Kidney (tissue), 14 donors: Measurements from ENCODE around the gene ABHD12. TPM values are rescaled to one million over a fixed set of nuclear protein-coding genes. Genes with fewer than 3 reads are reported as not detected.

Experiments
- DNase-seq, 5 donors: peaks; one replicate each; pipeline ENCODE4 v3.0.0-alpha.2; 2013 to 2020
- FAIRE-seq: peaks from 2 replicates; lab custom pipeline; 2012; peaks lifted over from hg19 to GRCh38; lab: Jason Lieb, UNC
- H3K27ac ChIP-seq, 2 donors: one replicate each; pipeline ENCODE4 v1.7.0; 2013; ENCODE audit warnings: low read depth in 2 of 2, low read length in 2 of 2, inconsistent platforms in 1 of 2
- H3K27me3 ChIP-seq: one replicate; pipeline ENCODE4 v1.7.1; 2013; ENCODE audit warnings: low read length, inconsistent platforms; ENCODE audit not compliant: control insufficient read depth, insufficient read depth
- H3K36me3 ChIP-seq, 3 donors: one replicate each; pipeline versions ENCODE4 v1.7.0 to v1.7.1; 2013; ENCODE audit warnings: low read length in 3 of 3, control low read depth in 1 of 3, inconsistent platforms in 1 of 3; ENCODE audit not compliant: insufficient read depth in 3 of 3, control insufficient read depth in 2 of 3
- H3K4me1 ChIP-seq, 3 donors: one replicate each; pipeline versions ENCODE4 v1.7.0 to v1.7.1; 2013; ENCODE audit warnings: low read length in 3 of 3, inconsistent platforms in 1 of 3, low read depth in 1 of 3; ENCODE audit not compliant: control insufficient read depth in 2 of 3, insufficient read depth in 2 of 3
- H3K4me3 ChIP-seq, 3 donors: one replicate each; pipeline versions ENCODE4 v1.7.0 to v1.8.1; 2013; ENCODE audit warnings: low read length in 3 of 3, control low read depth in 1 of 3, inconsistent platforms in 1 of 3
- H3K9ac ChIP-seq, 3 donors: one replicate each; pipeline versions ENCODE4 v1.7.0 to v1.7.1; 2013; ENCODE audit warnings: low read length in 3 of 3, control low read depth in 1 of 3, inconsistent platforms in 1 of 3
- H3K9me3 ChIP-seq, 3 donors: one replicate each; pipeline versions ENCODE4 v1.7.0 to v1.7.1; 2013; ENCODE audit warnings: low read length in 3 of 3, control low read depth in 1 of 3, inconsistent platforms in 1 of 3; ENCODE audit not compliant: control insufficient read depth in 2 of 3, insufficient read depth in 1 of 3
- intact Hi-C: fragments of 100-400 bp; cut with DNase I; formaldehyde crosslinking; loops from one replicate; pipeline ENCODE4 v1.11.1; 2022
- polyA plus RNA-seq: library from polyadenylated mRNA; stranded (reverse); fragments of 350-450 nt; fragmentation: Illumina TruSeq; extraction: RNeasy Lipid Tissue Mini Kit (QIAGEN cat#74804); gene quantifications from one replicate; pipeline ENCODE4 v1.2.3, GENCODE V29; 2014; ENCODE audit warnings: low read depth, low replicate concordance; ENCODE audit not compliant: insufficient read depth
- total RNA-seq: library from RNA; stranded (reverse); fragmentation: NEBNext Ultra II Directional; extraction: Animal tissue kit (Norgen Biotek cat#: 25700); gene quantifications from one replicate; pipeline ENCODE4 v1.2.1, GENCODE V29; 2021
- TF ChIP-seq, protein P1 (sequence below): IDR thresholded peaks from 3 replicates; pipeline ENCODE4 v1.5.1; 2012; ENCODE audit warnings: mild to moderate bottlenecking, moderate library complexity, borderline replicate concordance; ENCODE audit not compliant: insufficient read depth; ENCODE audit errors: extremely low read depth
- donor health status: control.
- donor health status: control.
- donor health status: control.
- donor health status: control.
- donor health status: control.
- donor health status: DM: yes; HTN: yes; CAD: no.
- donor health status: Normal renal cell carcinoma (clear cell type).

The ABHD12 gene
- total and polyA plus RNA-seq, 2 donors from 2014 or later = 61.5 to 68.1 TPM

GRCh38 chr20:25252230-25252651 lies 138.4 kb downstream of the ABHD12 start:
- Histone ChIP-seq H3K27me3 (no peaks in the 10 kb centered on the region), H3K4me1 (peaks cover 4 to 32% (median 26%) of the 10 kb centered on the region in 3 donors), H3K27ac (no peak overlapping the region), H3K4me3 (no peak overlapping the region), H3K9me3 (no peaks in the 10 kb centered on the region), H3K9ac (no peak overlapping the region), H3K36me3 (peaks cover 0 to 2% (median 0%) of the 10 kb centered on the region in 3 donors)
- FAIRE-seq (no peak), DNase-seq (peak in 2 of 5 donors; percentile 30 to 35)
- TF ChIP-seq, protein P1, sequence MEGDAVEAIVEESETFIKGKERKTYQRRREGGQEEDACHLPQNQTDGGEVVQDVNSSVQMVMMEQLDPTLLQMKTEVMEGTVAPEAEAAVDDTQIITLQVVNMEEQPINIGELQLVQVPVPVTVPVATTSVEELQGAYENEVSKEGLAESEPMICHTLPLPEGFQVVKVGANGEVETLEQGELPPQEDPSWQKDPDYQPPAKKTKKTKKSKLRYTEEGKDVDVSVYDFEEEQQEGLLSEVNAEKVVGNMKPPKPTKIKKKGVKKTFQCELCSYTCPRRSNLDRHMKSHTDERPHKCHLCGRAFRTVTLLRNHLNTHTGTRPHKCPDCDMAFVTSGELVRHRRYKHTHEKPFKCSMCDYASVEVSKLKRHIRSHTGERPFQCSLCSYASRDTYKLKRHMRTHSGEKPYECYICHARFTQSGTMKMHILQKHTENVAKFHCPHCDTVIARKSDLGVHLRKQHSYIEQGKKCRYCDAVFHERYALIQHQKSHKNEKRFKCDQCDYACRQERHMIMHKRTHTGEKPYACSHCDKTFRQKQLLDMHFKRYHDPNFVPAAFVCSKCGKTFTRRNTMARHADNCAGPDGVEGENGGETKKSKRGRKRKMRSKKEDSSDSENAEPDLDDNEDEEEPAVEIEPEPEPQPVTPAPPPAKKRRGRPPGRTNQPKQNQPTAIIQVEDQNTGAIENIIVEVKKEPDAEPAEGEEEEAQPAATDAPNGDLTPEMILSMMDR = no peak
- intact Hi-C loops = no loop called here

DNA sequence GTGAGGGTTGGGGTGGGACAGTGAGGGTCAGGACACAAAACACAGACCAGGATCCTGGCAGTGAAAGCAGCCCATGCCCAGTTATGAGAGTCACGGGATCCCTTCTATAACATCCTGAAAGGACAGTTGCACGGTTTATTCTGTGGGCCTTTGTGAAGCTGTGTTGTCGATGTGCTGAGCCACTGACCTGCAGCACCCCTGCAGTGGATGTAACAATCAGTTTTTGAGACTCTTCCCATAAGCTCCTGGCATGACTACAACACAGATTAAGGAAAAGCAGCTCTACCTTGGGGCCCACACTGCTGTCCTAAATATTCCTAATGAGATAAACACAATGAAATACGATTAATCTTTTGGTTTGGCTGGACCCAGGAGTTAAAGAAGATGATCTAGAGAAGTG lies 139.1 kb downstream of the ABHD12 start:
- peak in 1 of 5 donors; percentile 13 for DNase-seq
- FAIRE-seq = no peak
- H3K27ac ChIP-seq = no peak overlapping the region
- intact Hi-C loops = no loop called here
- TF ChIP-seq, protein P1 = no peak
- H3K9me3 ChIP-seq = no peaks in the 10 kb centered on the region
- no peak overlapping the region for H3K4me3 ChIP-seq
- H3K27me3 ChIP-seq = no peaks in the 10 kb centered on the region
- H3K9ac ChIP-seq = no peak overlapping the region
- H3K36me3 ChIP-seq = peaks cover 0 to 2% (median 0%) of the 10 kb centered on the region in 3 donors
- H3K4me1 ChIP-seq = peaks cover 4 to 34% (median 22%) of the 10 kb centered on the region in 3 donors

- no peak overlapping the region for H3K9ac ChIP-seq
- FAIRE-seq = no peak
- intact Hi-C loops = no loop called here
- no peaks in the 10 kb centered on the region for H3K9me3 ChIP-seq
- H3K4me1 ChIP-seq = peaks cover 4 to 31% (median 17%) of the 10 kb centered on the region in 3 donors
- no peaks in the 10 kb centered on the region for H3K27me3 ChIP-seq
- peaks cover 0 to 2% (median 0%) of the 10 kb centered on the region in 3 donors for H3K36me3 ChIP-seq
- peak in 1 of 5 donors; percentile 22 for DNase-seq
- TF ChIP-seq, protein P1 = no peak
- no peak overlapping the region for H3K4me3 ChIP-seq
- no peak overlapping the region for H3K27ac ChIP-seq
Observed at GRCh38 chr20:25251019-25251418, 139.6 kb downstream of the ABHD12 start.

DNA sequence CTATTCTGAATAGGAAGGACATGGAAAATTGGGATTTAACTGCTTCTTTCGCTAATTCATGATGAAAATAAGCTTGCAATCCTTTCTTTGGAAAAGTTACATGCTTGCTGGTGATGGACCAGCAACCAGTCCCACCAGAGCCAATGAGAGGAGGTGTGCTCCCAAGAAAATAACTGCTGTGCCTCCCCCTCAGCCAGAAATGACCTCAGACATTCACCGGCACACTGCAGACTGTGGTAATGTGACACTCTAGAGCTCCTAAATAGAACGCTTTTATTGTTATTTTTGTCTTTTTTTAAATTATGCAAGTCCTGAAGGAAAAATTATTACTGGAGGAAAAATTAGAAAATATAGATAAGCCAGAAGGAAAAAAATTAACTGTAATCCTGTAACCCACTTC lies 140.1 kb downstream of the ABHD12 start:
- Histone ChIP-seq H3K9me3 (no peaks in the 10 kb centered on the region), H3K4me1 (peaks cover 4 to 30% (median 15%) of the 10 kb centered on the region in 3 donors), H3K4me3 (no peak overlapping the region), H3K9ac (peak overlapping the region in 1 of 3 donors; percentile 25), H3K27ac (no peak overlapping the region), H3K36me3 (peaks cover 0 to 2% (median 0%) of the 10 kb centered on the region in 3 donors), H3K27me3 (no peaks in the 10 kb centered on the region)
- FAIRE-seq (no peak), DNase-seq (peak in 4 of 5 donors; percentile 34 to 66 (median 55))
- intact Hi-C loops = no loop called here
- TF ChIP-seq, protein P1 = no peak
